Astrocyte (in vitro differentiated cells and primary cell): ENCODE data around the gene PHLPP2. TPM values are rescaled to one million over a fixed set of nuclear protein-coding genes. Genes with fewer than 3 reads are reported as not detected.
A peak's percentile ranks its signal among the peaks of the same experiment; 100 is the strongest.

Source experiments
- DNase-seq: peaks from one replicate; pipeline ENCODE4 v3.0.0-alpha.2; 2010; ENCODE audit warnings: low read depth
- FAIRE-seq: peaks from 2 replicates; lab custom pipeline; 2011; peaks lifted over from hg19 to GRCh38; lab: Jason Lieb, UNC
- H2AFZ ChIP-seq: 2 replicates; pipeline ENCODE4 v1.6.0; 2012; ENCODE audit warnings: low read depth, low read length, inconsistent platforms
- H3K27ac ChIP-seq: 2 replicates; pipeline ENCODE4 v1.5.1; 2011; ENCODE audit warnings: low read depth, low read length, inconsistent platforms
- H3K27me3 ChIP-seq: 2 replicates; pipeline ENCODE4 v1.6.0; 2011; ENCODE audit warnings: low read length, inconsistent platforms; ENCODE audit not compliant: insufficient read depth
- H3K36me3 ChIP-seq: 2 replicates; pipeline ENCODE4 v1.5.1; 2011; ENCODE audit warnings: low read length, inconsistent platforms; ENCODE audit not compliant: insufficient read depth
- H3K4me1 ChIP-seq: 2 replicates; pipeline ENCODE4 v1.5.1; 2011; ENCODE audit warnings: low read length, inconsistent platforms; ENCODE audit not compliant: insufficient read depth
- H3K4me2 ChIP-seq: 2 replicates; pipeline ENCODE4 v1.6.0; 2012; ENCODE audit warnings: low read length, inconsistent platforms
- H3K4me3 ChIP-seq: 2 replicates; pipeline ENCODE4 v1.5.1; 2011; ENCODE audit warnings: low read depth, mild to moderate bottlenecking, low read length, inconsistent platforms; ENCODE audit not compliant: insufficient read depth
- H3K79me2 ChIP-seq: 2 replicates; pipeline ENCODE4 v1.6.0; 2012; ENCODE audit warnings: mild to moderate bottlenecking, low read length, inconsistent platforms; ENCODE audit not compliant: insufficient read depth
- H3K9ac ChIP-seq: 2 replicates; pipeline ENCODE4 v1.6.0; 2012; ENCODE audit warnings: mild to moderate bottlenecking, low read length, inconsistent platforms
- H3K9me3 ChIP-seq: 2 replicates; pipeline ENCODE4 v1.5.1; 2012; ENCODE audit warnings: low read depth, mild to moderate bottlenecking, low read length, inconsistent platforms; ENCODE audit not compliant: insufficient read depth
- H4K20me1 ChIP-seq: 2 replicates; pipeline ENCODE4 v1.6.0; 2012; ENCODE audit warnings: low read length, inconsistent platforms; ENCODE audit not compliant: insufficient read depth
- H3K27ac Mint-ChIP-seq: one replicate; pipeline ENCODE4 v1.8.0; 2021; ENCODE audit warnings: mild to moderate bottlenecking, mixed read lengths; ENCODE audit not compliant: unreplicated experiment
- H3K27me3 Mint-ChIP-seq: one replicate; pipeline ENCODE4 v1.8.0; 2021; ENCODE audit warnings: low read depth, mixed read lengths; ENCODE audit not compliant: unreplicated experiment
- H3K36me3 Mint-ChIP-seq: one replicate; pipeline ENCODE4 v1.8.0; 2021; ENCODE audit warnings: low read depth, mixed read lengths; ENCODE audit not compliant: unreplicated experiment
- H3K4me1 Mint-ChIP-seq: one replicate; pipeline ENCODE4 v1.8.0; 2021; ENCODE audit warnings: low read depth, mixed read lengths; ENCODE audit not compliant: unreplicated experiment
- H3K4me3 Mint-ChIP-seq: one replicate; pipeline ENCODE4 v1.8.0; 2021; ENCODE audit warnings: mild to moderate bottlenecking, moderate library complexity, mixed read lengths; ENCODE audit not compliant: unreplicated experiment
- H3K9me3 Mint-ChIP-seq: one replicate; pipeline ENCODE4 v1.8.0; 2021; ENCODE audit warnings: mild to moderate bottlenecking, mixed read lengths; ENCODE audit not compliant: unreplicated experiment
- EZH2 ChIP-seq: IDR thresholded peaks from 2 replicates; pipeline ENCODE4 v1.6.1; 2012; ENCODE audit warnings: mild to moderate bottlenecking, low read length, inconsistent platforms; ENCODE audit not compliant: insufficient read depth
- total RNA-seq: library from RNA; stranded (reverse); gene quantifications from 2 replicates; pipeline ENCODE4 v1.2.1, GENCODE V29; 2021
- TF ChIP-seq, protein P1 (sequence below): IDR thresholded peaks from 2 replicates; pipeline ENCODE4 v1.5.1; 2011; ENCODE audit warnings: low read depth, mild to moderate bottlenecking, inconsistent platforms, low read length, moderate library complexity; ENCODE audit not compliant: insufficient read depth

The PHLPP2 gene
- total RNA-seq, 1 donor from 2014 or later = 5.4 TPM

DNA sequence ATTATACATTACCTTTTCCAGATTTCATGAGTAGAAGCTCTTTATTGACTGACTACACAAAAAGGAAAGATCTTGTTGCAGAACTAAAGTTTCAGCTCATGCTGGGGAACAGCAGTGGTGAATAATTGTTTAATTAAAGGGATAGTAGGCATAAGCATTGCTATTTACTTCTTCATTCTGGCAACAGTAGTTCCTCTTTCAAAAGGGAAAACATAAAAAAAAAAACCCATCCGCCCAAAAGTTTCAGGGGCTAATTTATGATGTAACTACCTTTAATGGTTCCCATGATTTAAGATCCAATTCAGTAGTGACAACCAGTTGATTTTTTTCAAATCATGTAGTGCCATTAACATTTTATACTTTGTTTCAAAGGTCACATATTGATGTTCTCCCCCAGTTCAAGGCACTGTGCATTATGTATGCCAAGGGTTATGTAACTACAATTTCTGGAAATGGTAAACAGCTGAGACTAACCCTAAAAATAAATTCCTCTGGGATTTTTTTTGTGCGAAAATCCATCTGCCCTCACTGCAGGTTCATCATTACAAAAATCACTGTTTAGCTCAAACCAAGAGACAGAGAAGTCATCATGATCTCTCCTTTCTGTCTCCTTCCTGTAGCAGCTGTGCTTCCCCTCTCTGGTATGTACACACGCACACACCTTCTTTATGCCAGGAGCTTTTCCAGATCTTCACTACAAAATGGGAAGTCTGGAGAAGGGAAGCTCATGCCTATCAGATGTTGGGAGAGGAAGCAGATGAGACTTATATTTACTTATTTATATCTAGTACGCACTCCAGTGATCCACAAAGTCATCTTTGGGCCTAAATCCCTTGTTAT is 2.2 kb upstream of the PHLPP2 start:
- H3K79me2 ChIP-seq = peaks cover 13% of the 10 kb centered on the region
- FAIRE-seq (no peak), DNase-seq (no peak)
- TF ChIP-seq EZH2 = no peak
- TF ChIP-seq, protein P1, sequence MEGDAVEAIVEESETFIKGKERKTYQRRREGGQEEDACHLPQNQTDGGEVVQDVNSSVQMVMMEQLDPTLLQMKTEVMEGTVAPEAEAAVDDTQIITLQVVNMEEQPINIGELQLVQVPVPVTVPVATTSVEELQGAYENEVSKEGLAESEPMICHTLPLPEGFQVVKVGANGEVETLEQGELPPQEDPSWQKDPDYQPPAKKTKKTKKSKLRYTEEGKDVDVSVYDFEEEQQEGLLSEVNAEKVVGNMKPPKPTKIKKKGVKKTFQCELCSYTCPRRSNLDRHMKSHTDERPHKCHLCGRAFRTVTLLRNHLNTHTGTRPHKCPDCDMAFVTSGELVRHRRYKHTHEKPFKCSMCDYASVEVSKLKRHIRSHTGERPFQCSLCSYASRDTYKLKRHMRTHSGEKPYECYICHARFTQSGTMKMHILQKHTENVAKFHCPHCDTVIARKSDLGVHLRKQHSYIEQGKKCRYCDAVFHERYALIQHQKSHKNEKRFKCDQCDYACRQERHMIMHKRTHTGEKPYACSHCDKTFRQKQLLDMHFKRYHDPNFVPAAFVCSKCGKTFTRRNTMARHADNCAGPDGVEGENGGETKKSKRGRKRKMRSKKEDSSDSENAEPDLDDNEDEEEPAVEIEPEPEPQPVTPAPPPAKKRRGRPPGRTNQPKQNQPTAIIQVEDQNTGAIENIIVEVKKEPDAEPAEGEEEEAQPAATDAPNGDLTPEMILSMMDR = no peak
- no peak overlapping the region for H2AFZ ChIP-seq
- no peak overlapping the region for H3K4me3 ChIP-seq
- H3K36me3 Mint-ChIP-seq = peaks cover 6% of the 10 kb centered on the region
- peaks cover 6% of the 10 kb centered on the region for H3K4me1 Mint-ChIP-seq
- peaks cover 6% of the 10 kb centered on the region for H3K4me1 ChIP-seq
- no peaks in the 10 kb centered on the region for H3K27me3 Mint-ChIP-seq
- H3K4me2 ChIP-seq = no peak overlapping the region
- H3K9me3 ChIP-seq = no peaks in the 10 kb centered on the region
- no peak overlapping the region for H3K27ac Mint-ChIP-seq
- H3K27me3 ChIP-seq = no peaks in the 10 kb centered on the region
- H3K9ac ChIP-seq = no peak overlapping the region
- peaks cover 22% of the 10 kb centered on the region for H4K20me1 ChIP-seq
- H3K27ac ChIP-seq = no peak overlapping the region
- no peaks in the 10 kb centered on the region for H3K9me3 Mint-ChIP-seq
- peaks cover 13% of the 10 kb centered on the region for H3K36me3 ChIP-seq
- no peak overlapping the region for H3K4me3 Mint-ChIP-seq

DNA sequence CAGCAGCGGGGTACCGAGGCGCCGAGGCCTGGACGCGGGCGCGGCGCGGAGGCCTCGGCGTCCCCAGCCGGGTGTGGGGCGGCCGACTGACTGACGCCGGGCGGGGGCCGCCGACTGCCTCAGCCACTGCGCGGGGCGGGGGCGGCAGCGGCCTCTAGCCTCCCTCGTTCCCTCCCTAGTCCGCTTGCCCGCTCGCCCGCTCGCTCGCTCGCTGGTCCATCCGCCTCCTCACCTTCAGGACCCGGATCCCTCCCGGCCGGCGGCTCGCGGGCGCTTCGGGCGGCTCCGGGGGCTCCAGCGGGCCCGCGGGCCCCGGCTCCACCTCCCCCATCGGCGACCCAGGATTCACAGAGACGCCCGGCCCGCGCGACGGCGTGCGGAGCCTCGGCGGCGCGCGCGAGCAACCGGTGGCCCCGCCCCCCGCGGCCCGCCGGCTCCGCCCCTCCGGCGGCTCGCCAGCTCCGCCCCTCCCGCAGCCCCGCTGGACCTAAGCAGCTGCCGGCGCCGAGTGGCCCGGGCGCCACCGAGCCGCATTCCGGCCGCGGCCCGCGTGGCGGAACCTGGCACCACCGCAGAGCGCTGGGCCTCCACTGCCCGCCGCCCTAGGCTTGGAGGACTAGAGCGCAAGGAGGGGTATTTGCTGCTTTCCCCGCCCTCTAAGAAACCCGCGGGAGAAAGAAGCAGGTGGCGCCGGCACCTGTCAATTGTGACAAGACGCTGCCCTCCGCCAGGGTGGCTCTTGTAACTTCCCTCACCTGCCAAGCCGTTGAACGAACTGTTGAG is 773 bp downstream of the PHLPP2 start:
- TF ChIP-seq, protein P1 = no peak
- no peak for TF ChIP-seq EZH2
- Histone ChIP-seq H3K4me1 (peaks cover 6% of the 10 kb centered on the region), H3K27me3 (no peaks in the 10 kb centered on the region), H3K9me3 (no peaks in the 10 kb centered on the region), H3K4me2 (peak overlapping the region; percentile 95), H3K27ac (peak overlapping the region; percentile 46), H3K9ac (peak overlapping the region; percentile 85), H2AFZ (peak overlapping the region; percentile 80), H3K36me3 (peaks cover 1% of the 10 kb centered on the region), H3K4me3 (peak overlapping the region; percentile 96), H3K79me2 (peaks cover 37% of the 10 kb centered on the region), H4K20me1 (peaks cover 36% of the 10 kb centered on the region)
- peak overlapping the region; percentile 85 for H3K4me3 Mint-ChIP-seq
- no peaks in the 10 kb centered on the region for H3K36me3 Mint-ChIP-seq
- peak; percentile 27 for DNase-seq
- peaks cover 6% of the 10 kb centered on the region for H3K4me1 Mint-ChIP-seq
- no peak overlapping the region for H3K27ac Mint-ChIP-seq
- H3K9me3 Mint-ChIP-seq = no peaks in the 10 kb centered on the region
- FAIRE-seq = no peak
- H3K27me3 Mint-ChIP-seq = no peaks in the 10 kb centered on the region
